Liver (tissue), 3 donors: ENCODE results near the gene PAWR.

ENCODE experiments used
- CTCF ChIP-seq: fragments of 150-350 bp; IDR thresholded peaks from 2 replicates; pipeline ENCODE4 v1.5.1; 2017; ENCODE audit warnings: improper control_type of control experiment, low read depth, low read length; ENCODE audit not compliant: missing input control
- JUND ChIP-seq, 2 donors: IDR thresholded peaks; 2 replicates each; pipeline ENCODE4 v1.6.1; 2016; ENCODE audit warnings: antibody characterized with exemption in 2 of 2
- MAX ChIP-seq: IDR thresholded peaks from 2 replicates; pipeline ENCODE4 v1.6.1; 2016; ENCODE audit warnings: antibody characterized with exemption
- RAD21 ChIP-seq, 2 donors: IDR thresholded peaks; 2 replicates each; pipeline ENCODE4 v1.6.1; 2016; ENCODE audit warnings: antibody characterized with exemption in 2 of 2, mild to moderate bottlenecking in 2 of 2
- REST ChIP-seq: IDR thresholded peaks from 2 replicates; pipeline ENCODE4 v1.6.1; 2016; ENCODE audit warnings: antibody characterized with exemption, mild to moderate bottlenecking
- RXRA ChIP-seq, 2 donors: IDR thresholded peaks; 2 replicates each; pipeline ENCODE4 v1.6.1; 2017 to 2018; ENCODE audit warnings: antibody characterized with exemption in 2 of 2, mild to moderate bottlenecking in 1 of 2
- TAF1 ChIP-seq: conservative IDR thresholded peaks from 2 replicates; pipeline ENCODE4 v1.6.1; 2016; ENCODE audit warnings: antibody characterized with exemption, mild to moderate bottlenecking
- YY1 ChIP-seq: IDR thresholded peaks from 2 replicates; pipeline ENCODE4 v1.6.1; 2016; ENCODE audit warnings: antibody characterized with exemption, mild to moderate bottlenecking
- ZBTB33 ChIP-seq: IDR thresholded peaks from 2 replicates; pipeline ENCODE4 v1.6.1; 2016; ENCODE audit warnings: antibody characterized with exemption
- donor health status: healthy.
- donor health status: healthy.

GRCh38 chr12:79676579-79676978 is 14.2 kb downstream of the PAWR start:
- TF ChIP-seq CTCF = no peak
- no peak for TF ChIP-seq ZBTB33
- TF ChIP-seq YY1 = no peak
- no peak for TF ChIP-seq MAX
- TF ChIP-seq REST = no peak
- TF ChIP-seq TAF1 = no peak
- no peak for TF ChIP-seq RAD21 (IDR thresholded peaks at IDR 0.05)
- no peak for TF ChIP-seq JUND (IDR thresholded peaks at IDR 0.05)
- no peak for TF ChIP-seq RXRA (IDR thresholded peaks at IDR 0.05)
